Kidney glomerular epithelial cell (primary cell): ENCODE data around the gene PAX5.

Experiments
- DNase-seq: peaks from one replicate; lab custom pipeline; 2025; lab: John Stamatoyannopoulos, UW

PAX5 gene

DNA sequence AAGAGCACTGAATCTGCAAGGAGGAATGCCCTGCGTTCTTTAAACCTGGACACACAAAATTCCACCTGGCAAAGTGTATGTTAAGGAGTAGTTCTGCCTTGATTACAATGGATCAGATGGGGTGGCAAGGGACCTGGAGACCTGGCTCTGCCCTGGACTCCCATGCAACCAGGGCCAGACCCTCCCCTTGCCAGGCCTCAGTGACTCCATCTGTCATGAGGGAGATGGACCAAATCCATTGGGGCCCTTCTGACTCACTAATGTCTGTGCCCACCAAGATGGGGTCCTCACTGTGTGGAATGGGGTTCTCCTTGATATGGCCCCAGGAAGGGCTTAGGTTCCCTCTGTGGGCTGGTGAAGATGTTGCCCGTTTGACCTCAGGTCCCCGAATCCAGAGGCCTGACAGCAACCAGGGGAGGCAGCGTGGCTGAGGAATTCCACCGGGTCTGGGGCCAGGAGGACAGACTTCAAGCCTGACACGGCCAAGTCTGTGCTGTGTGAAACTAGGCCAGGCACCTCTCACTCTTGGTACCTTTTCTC lies 100.3 kb downstream of the PAX5 start:
- DNase-seq = no peak

DNA sequence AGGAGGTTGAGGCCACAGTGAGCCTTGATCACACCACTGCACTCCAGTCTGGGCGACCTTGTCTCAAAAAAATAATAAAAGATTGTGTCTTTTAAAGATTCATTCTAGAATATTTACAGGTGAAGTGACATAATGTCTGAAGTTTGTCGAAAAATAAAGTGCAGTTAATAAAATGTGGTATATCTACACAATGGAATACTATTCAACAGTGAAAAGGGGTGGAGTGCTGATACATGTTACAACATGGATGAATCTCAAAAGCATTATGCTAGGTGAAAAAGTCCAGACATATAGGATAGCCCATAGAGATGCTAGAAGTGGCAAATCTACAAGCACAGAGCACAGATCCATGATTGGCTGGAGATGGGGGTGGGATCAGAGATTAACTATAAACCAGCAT lies 101.9 kb downstream of the PAX5 start:
- DNase-seq = no peak

DNA sequence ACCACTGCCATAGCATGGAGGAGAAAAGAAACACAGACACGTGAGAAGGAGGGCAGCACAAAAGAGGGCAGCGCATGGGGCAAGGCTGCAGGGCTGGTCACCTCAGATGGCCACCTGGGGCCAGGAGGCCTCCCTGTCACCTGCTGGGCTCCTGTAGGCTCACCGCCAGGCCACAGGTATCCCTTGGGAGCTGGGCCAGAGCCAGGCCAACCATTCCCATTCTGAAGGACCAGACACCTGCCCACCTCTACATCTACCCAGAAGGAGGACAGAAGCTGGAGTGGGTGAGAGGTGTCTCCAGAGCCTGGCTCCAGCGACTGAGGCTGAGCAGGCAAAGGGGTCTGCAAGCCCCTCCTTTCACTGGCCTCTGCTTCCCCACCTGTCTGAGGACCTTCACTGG lies 103.1 kb downstream of the PAX5 start:
- no peak for DNase-seq

DNA sequence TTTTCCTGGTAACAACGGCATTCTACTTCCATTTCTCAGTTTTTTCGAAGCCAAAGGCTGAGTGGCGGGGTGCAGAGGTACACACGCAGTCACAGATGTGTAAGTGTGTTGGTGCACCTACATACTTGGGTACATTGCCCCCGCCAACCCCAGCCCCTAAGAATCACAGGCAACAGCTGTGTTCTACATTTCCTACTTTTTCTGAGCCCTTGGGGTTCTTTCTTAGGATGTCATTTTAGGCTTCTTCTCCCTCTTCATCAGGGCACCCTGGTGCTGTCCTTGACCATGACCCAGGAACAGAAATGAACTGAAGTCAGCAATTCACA lies 104.8 kb downstream of the PAX5 start:
- DNase-seq = no peak

DNA sequence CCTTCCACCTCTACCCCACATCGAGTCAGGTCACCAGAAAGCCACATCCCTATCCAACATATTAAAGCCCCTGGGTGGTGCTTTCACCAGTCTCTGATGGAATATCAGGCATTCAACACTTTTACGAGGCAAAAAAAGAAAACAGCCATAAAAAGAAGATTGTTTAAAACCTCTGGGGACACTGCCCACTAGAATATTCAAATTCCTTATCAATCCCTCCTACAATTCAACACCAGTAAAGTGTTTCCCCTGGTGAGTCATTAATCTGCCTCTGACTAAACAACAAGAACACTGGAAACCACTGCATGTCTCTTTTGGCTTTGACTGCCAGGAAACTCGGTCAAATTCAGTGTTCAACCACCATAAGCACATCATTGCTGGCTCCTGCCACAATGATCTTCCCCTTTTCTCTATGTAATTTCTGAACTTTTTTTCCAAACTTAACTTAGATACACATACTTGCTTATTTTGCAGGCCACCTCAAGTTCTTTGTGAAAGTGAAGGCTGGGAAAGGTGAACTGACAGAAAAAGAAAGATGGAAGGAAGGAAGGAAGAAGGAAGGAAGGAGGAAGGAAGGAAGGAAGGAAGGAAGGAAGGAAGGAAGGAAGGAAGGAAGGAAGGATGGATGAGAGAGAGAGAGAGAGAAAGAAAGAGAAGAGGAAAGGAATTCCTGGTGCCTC lies 105.3 kb downstream of the PAX5 start:
- peak; percentile 41 for DNase-seq

DNA sequence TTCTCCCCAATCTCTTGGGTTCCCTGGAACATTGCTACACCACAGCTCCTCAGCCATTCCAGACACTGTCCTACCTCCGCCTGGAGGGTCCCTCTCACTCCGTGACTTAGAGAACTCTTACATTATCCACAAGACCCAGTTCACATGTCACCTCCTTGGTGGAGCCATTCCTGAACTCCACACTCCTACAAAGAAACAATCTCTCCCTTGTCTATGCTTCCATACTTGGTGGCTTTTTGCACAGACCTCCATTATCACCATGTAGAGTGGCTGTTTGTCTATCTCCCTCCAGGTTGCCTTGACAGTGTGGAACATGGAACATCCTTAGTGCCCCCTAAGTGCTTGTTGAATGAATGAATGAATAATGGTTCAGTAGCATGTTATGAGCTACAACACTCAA lies 105.9 kb downstream of the PAX5 start:
- DNase-seq = no peak

DNA sequence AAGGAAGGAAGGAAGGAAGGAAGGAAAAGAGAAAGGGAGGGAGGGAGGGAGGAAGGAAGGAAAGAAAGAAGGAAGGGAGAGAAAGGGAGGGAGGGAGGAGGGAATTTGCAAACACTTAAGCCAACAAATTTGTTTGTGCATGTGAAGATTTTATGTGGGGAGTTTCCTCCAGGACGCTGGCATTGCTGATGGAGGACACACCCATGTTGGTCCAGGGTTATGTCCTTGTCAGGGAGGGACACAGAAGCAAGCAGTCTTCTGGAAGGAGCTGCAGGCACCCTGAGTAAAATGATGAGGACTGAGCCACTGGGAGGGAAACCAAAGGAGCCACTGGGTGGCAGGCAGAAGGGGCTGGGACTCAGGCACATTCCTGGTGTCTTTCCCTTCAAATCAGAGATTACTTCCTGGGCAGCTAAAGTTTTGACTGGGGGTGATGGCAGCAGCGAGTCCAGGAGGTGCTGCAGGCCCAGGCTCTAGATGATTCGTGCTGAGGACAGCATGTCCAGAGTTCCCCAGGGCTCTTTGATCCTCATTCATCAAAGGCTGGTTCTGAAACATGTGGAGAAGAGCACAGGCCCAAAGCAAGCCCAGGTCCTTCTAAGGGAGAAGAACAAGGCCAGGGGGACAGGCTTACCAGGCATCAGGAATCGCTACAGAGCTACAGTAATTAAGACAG lies 109.2 kb downstream of the PAX5 start:
- no peak for DNase-seq

DNA sequence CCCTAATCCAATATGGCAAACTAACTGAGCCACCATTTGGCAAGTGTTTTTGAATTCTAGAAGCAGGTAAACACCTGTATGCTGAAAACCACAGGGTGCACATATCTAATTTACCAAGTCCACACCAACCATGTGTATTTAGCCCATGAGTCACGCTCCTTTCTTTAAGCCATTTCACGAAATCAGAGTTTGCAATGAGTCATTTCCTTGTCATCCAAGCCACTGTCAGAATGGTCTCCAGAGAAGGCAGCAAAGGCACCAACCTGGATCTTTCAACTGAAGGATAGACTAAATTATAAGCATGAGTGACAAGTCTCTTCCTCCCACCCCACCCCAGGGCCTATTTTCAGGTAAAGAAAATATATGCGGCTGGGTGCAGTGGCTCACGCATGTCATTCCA lies 110.0 kb downstream of the PAX5 start:
- peak; percentile 78 for DNase-seq

DNA sequence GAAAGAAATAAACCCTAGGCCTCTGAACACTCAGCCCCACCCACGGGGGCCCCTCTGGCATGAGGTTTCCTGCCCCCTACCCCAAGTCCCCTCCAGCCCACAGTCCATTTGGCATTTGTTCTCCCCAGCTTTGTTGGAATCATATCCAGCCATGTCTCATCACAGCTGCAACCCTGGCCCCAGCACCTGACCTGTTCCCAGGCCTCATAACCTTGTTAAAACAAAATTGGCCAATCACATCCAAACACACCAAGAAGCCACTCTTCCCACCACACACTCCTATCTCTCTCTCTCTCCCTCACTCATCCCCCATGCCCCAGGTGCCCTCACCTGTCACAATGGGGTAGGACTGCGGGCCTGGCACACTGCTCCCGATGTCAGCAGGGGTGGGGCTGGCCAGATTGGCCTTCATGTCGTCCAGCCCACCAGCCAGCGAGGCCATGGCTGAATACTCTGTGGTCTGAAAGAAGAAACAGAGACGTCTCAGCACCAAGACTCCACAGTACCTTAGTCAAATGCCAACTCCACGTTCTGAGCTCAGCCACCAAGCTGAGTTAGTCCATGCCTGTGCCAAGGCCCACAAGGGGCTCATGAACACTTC lies 110.9 kb downstream of the PAX5 start:
- no peak for DNase-seq

DNA sequence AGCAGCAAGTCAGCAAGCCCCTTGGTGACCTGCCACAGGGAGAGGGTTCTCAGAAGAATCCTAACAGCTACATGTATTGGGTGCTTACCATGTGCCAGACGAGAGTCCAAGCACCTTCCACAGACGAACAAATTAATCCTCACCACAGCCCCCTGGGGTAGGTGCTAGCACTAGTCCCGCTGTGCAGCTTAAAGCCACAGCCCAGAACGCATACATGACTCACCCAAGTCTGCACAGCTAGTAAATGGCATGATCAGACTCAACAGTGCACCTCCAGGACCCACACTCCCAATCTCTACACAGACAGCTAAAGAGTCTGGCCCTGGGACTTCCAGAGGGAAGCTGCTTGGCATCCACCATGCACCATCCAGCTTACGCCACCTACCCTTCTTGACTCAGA lies 111.5 kb downstream of the PAX5 start:
- DNase-seq = no peak

DNA sequence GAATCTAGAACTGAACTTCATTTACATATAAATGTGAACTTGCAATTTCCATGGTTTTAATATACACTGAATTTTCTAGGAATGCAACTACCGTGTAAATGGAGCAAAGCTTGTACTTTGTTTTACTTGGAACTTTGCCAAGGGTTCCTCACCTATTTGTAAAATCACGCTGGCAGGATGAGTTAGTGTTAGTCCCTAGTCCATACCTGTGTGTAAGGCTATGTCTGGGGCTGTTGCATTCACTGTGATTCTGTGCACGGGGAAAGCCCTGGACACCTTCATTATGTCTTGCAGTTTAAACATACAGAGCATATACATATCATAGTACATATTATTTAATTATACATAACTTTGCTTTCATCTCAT lies 119.9 kb downstream of the PAX5 start:
- DNase-seq = no peak

DNA sequence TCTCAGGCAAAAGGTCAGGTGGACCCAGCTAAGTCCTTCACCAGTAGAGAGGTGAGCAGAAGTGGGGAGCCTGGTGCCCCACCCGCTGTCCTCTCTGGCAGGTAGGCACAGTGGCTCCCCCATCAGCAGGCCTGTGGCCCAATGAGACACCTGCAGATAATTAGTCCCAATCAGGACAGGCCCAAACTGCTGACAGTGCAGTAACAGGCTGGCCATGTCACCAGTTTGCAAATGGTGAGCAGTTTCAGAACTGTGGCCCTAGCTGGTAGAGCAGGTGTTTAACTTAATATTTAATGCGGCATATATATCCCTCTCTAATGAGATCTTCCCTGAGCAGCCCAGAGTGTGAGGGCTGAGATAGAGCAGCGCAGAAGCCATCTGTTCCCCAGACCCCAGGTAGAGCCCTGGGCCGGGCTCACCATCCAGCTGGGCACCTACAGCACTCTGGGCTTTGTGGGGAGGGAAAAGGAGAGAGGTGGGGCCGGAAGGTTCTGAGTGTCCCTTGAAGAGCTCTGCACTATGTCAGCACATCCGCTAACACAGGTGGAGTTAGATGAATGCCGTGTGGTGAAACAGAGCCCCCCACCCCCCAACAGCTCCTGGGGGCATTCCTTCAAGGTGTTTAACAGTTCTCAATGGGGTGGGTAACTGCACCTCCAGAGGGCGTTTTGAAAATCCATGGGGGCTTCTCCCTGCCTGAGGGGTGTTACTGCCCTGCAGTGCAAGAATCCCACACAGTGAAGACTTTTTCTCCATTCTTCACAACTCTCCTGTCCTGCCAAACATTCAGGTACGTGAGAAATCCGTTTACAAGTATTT lies 120.5 kb downstream of the PAX5 start:
- no peak for DNase-seq

DNA sequence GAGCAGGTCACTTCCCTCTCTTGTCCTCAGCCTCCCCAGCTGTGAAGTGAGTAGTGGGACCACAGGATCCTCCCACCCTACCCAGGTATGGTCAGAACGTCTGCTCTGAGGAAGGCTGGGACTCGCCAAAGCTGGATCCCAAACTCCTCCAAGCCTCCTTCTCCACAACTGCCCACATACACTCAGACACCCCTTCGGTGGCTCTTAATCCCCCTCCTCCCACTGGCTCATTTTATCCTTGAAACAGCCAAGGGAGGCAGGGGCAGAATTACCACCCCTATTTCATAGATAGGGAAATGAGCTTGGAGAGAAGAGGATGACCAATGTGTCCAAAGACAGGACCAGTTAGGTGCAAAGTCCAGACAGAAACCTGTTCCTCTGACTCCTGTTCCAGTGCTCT lies 121.4 kb downstream of the PAX5 start:
- DNase-seq = no peak

DNA sequence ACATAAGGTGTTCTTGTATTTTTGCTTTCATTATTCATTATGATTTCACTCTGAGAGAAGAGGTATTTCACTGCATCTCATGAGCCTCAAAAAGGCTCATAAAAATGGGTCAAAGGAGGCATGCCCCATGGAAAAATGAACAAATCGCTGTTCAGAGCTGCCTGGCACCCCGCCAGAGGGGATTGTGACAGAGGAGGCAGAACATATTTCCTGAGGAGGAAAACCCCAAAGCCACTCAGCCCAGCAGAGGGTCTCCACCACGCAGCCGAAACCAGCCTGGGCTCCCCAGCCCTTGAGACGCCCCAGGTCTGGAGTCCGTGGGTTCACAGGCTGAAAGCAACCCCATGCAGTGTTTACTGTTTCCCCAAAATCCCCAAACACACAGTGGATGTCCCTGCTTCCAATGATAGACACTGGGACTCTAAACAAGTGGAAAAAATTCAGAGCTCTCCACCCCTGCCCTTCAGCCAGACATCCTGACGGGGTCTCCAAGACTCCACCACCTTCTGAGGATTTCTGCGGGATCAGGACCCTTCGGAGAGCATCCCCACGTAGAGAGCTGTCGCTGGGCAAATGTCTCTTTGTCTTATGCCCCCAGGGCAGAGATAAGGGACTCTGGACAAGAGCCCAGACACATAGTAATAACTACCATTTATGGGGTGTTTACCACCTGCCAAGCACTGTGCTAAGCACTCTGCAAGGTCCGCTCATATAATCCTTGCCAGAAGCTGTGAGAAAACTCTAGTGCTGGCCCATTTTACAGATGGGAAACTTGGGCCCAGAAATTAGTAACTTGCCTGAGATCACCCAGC lies 122.3 kb downstream of the PAX5 start:
- no peak for DNase-seq

DNA sequence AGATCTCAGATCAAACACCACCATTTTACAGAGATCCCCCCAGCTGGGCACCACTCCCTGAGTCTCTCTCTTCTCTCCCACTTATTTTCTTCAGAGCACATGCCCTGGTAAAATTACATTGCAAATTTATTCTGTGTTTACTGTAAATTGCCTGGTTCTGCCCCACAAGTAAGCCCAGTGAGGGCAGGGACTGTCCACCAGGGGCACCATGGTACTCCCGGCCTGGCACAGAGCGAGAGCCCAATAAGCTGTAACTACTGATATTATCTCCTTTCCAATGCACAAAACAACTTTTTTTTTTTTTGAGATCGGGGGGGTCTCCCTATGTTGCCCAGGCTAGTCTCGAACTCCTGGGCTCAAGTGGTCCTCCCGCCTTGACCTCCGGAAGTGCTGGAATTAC lies 123.0 kb downstream of the PAX5 start:
- DNase-seq = no peak

DNA sequence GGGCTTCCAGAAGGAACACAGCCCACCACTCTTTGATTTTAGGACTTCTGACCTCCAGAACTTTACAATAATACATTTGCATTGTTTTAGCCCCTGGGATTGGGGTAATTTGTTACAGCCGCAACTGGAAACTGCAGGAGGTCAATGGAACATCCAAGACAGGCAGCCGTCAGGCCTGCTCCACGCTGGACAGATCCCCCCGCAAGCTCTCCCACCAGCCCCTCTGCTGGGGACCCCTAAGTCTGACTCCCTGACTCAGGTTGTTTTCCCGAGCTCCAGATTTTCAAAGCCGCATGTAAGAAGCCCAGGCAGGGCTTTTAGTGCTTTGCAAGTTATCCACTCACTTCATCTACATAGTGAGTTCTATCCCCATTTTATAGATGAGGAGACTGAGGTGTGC lies 127.6 kb downstream of the PAX5 start:
- no peak for DNase-seq

DNA sequence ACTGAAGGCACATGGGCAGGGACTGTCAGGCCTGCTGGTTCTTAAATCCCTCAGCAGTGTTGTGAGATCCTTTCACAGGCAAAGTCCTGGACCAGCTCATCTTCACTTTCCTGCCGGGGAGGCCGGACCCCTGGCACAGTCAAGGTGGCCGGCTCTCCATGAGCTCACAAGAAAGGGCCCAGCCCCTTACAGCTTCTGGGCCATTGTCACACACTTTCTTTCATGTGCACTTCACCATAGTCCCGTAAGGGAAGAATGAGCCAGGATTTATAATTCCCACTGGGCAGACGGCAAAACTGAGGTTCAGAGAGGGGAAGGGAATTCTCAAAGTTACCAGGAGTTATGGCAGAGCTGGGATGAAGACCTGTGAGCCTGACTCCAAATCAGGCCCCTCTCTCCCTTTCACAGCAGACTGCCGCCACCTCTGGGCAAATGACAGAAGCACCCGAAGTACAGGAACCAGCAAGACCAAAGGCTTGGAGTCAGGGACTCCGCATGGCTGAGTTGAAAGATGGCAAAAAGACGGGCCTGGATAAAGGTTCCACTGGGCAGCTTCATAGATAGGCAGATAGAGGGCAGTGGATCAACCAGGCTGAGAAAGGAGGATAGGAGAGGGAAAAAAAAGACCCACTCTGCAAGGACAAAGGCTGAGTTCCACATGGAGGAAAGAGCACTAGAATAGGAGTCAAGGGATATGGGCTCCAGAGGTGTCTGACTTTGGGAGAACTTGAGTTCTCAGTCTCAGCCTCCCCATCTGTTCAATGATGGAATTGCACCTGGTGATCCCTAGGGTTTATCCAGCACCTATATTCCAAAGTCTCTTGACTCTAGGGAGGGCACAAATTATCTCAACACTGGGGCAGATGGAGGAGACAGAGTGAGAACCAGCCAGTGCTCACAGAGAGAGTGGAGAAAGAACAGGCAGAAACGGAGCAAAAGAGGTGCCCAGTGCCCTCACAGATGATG lies 128.7 kb downstream of the PAX5 start:
- no peak for DNase-seq

DNA sequence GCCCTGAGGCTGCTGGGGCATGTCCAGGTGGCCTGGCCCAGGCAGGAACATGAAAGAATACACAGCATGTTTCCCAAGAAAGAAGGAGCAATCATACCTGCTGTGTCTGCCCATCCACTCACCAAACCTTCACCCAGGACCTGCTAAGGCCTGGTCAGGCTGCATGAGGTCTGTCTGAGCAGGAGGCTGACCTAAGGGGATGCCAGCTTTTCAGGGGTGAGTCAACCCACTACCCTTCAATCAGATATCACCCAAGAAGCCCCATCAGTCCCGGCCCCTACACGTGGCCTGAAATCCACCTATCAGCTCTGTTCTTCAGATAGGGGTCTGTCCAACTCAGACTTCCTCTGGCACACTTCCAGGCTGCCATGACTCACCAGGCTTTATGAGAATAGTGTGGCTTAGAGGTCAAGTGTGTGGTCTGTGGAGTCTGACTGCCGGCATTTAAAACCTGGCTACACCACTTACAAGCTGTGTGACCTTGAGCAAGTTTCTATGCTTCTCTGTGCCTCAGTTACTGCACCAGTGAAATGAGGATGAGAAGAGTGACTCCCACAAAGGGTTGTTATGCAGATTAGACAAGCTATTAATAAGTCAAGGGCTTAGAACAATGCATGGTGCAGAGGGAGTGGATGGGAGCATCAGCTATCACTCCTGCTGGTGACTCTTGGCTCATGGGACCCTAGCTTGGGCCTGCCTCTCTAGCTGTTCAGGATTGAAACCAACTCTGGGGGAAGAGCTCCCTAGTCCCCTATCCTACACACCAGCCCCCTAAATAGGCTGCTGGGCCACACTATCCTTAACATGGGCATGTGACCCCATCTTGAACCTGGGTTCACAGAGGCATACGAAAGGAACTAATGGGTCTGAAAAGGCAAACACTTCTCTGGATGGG lies 130.3 kb downstream of the PAX5 start:
- DNase-seq = peak; percentile 54

DNA sequence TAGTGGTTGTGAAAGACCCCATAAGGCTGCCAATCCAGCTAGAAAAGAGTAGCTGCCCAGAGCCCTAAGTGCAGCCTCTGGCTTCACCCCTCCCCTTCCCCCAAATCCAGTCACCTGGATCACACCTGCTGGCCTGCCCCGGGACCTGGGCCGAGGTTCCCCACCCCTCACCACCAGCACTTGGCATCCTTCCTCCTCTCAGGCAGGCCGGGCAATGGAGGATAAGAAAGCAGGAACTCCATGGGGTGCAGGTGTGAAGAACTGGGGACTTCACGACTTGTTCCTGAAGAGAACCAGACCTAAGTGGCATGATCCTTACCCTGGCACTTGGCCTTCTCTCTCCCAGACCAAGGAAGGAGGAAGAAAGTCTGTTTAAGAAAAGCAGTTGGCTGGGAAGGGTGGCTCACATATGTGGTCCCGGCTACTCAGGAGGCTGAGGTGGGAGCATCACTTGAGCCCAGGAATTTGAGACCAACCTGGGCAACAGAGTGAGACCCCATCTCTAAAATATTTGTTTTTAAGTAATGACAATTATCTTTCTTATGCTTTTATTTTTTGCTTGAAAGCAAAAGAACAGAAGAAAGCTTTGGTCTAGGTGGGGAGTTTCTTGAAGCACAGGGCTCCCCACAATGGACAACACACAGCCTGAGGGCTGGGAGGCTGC lies 131.1 kb downstream of the PAX5 start:
- no peak for DNase-seq
